NCI-H1694 treated with DMSO at 0.1 percent for 48 hours (cell line): ENCODE data around the gene VCP.
A peak's percentile ranks its signal among the peaks of the same experiment; 100 is the strongest.

ENCODE experiments used
- DNase-seq: peaks from one replicate; lab custom pipeline; 2025; lab: John Stamatoyannopoulos, UW

VCP gene

GRCh38 chr9:35072461-35073278, at the start of gene VCP:
Gene VCP, minus strand, starts transcription at chr9:35072625. Its CDS starts 272 bp downstream, at chr9:35072353.
- DNase-seq, result peak; percentile 99

- DNase-seq, result peak; percentile 87
These were observed 44.6 kb upstream of the VCP start for GRCh38 chr9:35116898-35117551.

GRCh38 chr9:35116539-35116897, 44.1 kb upstream of the VCP start:
- no peak for DNase-seq

- DNase-seq, result peak; percentile 89
These were observed 43.5 kb upstream of the VCP start, which contains the start of gene ATOSB for GRCh38 chr9:35115680-35116538. Gene ATOSB, minus strand, starts transcription at chr9:35115862. Its CDS starts 7,588 bp downstream, at chr9:35108274.

GRCh38 chr9:35114840-35115628, 42.6 kb upstream of the VCP start:
- DNase-seq, result no peak

- DNase-seq, result no peak
These were observed 41.9 kb upstream of the VCP start for GRCh38 chr9:35114113-35114839.

- DNase-seq, result no peak
These were observed 40.0 kb upstream of the VCP start for GRCh38 chr9:35112257-35113020.

GRCh38 chr9:35111001-35111933, 38.8 kb upstream of the VCP start:
- peak; percentile 97 for DNase-seq

GRCh38 chr9:35110327-35110761, 37.9 kb upstream of the VCP start:
- peak; percentile 6 for DNase-seq

GRCh38 chr9:35108946-35109575, 36.6 kb upstream of the VCP start:
- no peak for DNase-seq

- no peak for DNase-seq
These were observed 36.0 kb upstream of the VCP start for GRCh38 chr9:35108461-35108860.

- DNase-seq, result no peak
These were observed 35.2 kb upstream of the VCP start for GRCh38 chr9:35107297-35108290.

GRCh38 chr9:35106343-35106730, 33.9 kb upstream of the VCP start:
- no peak for DNase-seq

GRCh38 chr9:35105571-35106342, 33.3 kb upstream of the VCP start:
- DNase-seq, result no peak

GRCh38 chr9:35105126-35105525, 32.7 kb upstream of the VCP start:
- no peak for DNase-seq

- no peak for DNase-seq
These were observed 32.2 kb upstream of the VCP start for GRCh38 chr9:35104586-35104985.
